OCI-LY7 (cell line): ENCODE results near the gene SLC6A19.

Source experiments
- CTCF ChIP-seq: fragments of 200-600 bp; sonication (generic); conservative IDR thresholded peaks from 2 replicates; pipeline ENCODE4 v1.5.1; 2014; ENCODE audit warnings: mild to moderate bottlenecking, antibody characterized with exemption, low read length, moderate library complexity, mixed read lengths
- EZH2phosphoT487 ChIP-seq: fragments of 200-600 bp; sonication (generic); IDR thresholded peaks from 2 replicates; pipeline ENCODE4 v1.6.1; 2018; ENCODE audit warnings: low read depth, borderline replicate concordance, mild to moderate bottlenecking, mixed run types, antibody characterized with exemption, low read length, moderate library complexity, mixed read lengths

DNA sequence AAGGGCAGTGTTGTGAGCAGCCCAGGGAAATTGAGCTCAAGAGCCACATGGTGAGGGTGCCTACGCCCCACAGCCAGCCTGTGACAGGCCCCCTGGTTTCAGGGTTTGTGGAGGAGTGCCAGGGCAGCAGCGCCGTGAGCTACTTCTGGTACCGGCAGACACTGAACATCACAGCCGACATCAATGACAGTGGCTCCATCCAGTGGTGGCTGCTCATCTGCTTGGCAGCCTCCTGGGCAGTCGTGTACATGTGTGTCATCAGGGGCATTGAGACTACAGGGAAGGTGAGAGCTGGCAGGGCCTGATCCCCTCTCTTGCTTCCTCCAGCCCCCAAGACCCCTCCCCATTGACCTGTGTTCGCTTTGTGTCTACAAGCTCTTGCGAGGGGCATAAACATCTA, 34.0 kb downstream of the SLC6A19 start:
- TF ChIP-seq CTCF (0 out of 2 replicates have a peak, but pooled peaks have one; percentile 31), EZH2phosphoT487 (no peak)
